Heart right ventricle (tissue), 16 donors: ENCODE results near the gene PAK6. TPM values are rescaled to one million over a fixed set of nuclear protein-coding genes. Genes with fewer than 3 reads are reported as not detected.

Source experiments
- ATAC-seq, 8 donors: fragments of 200-7000 bp; cut with Tn5 transposase; one replicate each; pipeline ENCODE4 v1.9.1; 2020; ENCODE audit warnings: mild to moderate bottlenecking in 8 of 8, moderate library complexity in 8 of 8, moderate number of reproducible peaks in 1 of 8
- DNase-seq, 2 donors: peaks; one replicate each; pipeline ENCODE4 v3.0.0-alpha.2; 2020
- H3K27ac ChIP-seq, 10 donors: fragments of 200-600 bp; sonication (generic) in 2 of 10; one replicate each; pipeline versions ENCODE4 v1.5.0 to v1.8.0; 2020 to 2022; ENCODE audit warnings: mild to moderate bottlenecking in 3 of 10
- H3K27me3 ChIP-seq, 7 donors: fragments of 200-600 bp; one replicate each; pipeline ENCODE4 v1.8.0; 2021 to 2022; ENCODE audit warnings: mild to moderate bottlenecking in 2 of 7
- H3K36me3 ChIP-seq, 9 donors: fragments of 200-600 bp; sonication (generic) in 1 of 9; one replicate each; pipeline versions ENCODE4 v1.5.0 to v1.8.0; 2020 to 2022; ENCODE audit warnings: mild to moderate bottlenecking in 2 of 9
- H3K4me1 ChIP-seq, 9 donors: fragments of 200-600 bp; sonication (generic) in 1 of 9; one replicate each; pipeline versions ENCODE4 v1.5.0 to v1.8.0; 2020 to 2022; ENCODE audit warnings: mild to moderate bottlenecking in 4 of 9
- H3K4me3 ChIP-seq, 10 donors: fragments of 200-600 bp; sonication (generic) in 2 of 10; one replicate each; pipeline versions ENCODE4 v1.5.0 to v1.8.0; 2020 to 2022; ENCODE audit warnings: mild to moderate bottlenecking in 7 of 10, moderate library complexity in 2 of 10
- H3K9me3 ChIP-seq, 11 donors: fragments of 200-600 bp in 10 of 11; sonication (generic) in 2 of 11; one replicate each; pipeline versions ENCODE4 v1.5.0 to v1.8.0; 2013 to 2022; ENCODE audit warnings: mild to moderate bottlenecking in 2 of 11, control low read depth in 1 of 11, moderate library complexity in 1 of 11
- WGBS, 2 donors: extraction: QIAGEN DNeasy Blood & Tissue Kit; methylation state at CpG; one replicate each; pipeline ENCODE4 v1.1.7; 2013; ENCODE audit warnings: inconsistent platforms in 1 of 2; 5-methylcytosine and 5-hydroxymethylcytosine counted together
- intact Hi-C, 10 donors: fragments of 100-400 bp; cut with DNase I; formaldehyde crosslinking; loops; one replicate each; pipeline versions ENCODE4 v1.11.1 to v1.14.2; 2022
- polyA plus RNA-seq, 2 donors: library from polyadenylated mRNA; stranded (reverse); fragments of 200-250 nt; gene quantifications; one replicate each; pipeline ENCODE4 v1.2.3, GENCODE V29; 2013
- total RNA-seq, 10 donors: library from RNA; stranded (reverse); fragmentation: NEBNext Ultra II Directional in 3 of 10; extraction: Animal tissue kit (Norgen Biotek cat#: 25700) in 3 of 10; gene quantifications; one replicate each; pipeline versions ENCODE4 v1.2.1 to v1.2.4, GENCODE V29; 2021 to 2023
- TF ChIP-seq, protein P1 (sequence below), 9 donors: fragments of 200-600 bp; sonication (generic) in 2 of 9; IDR thresholded peaks; one replicate each; pipeline versions ENCODE4 v1.5.0 to v1.8.0; 2021 to 2022; ENCODE audit warnings: antibody characterized with exemption in 9 of 9, mild to moderate bottlenecking in 5 of 9, moderate library complexity in 1 of 9
- donor health status: Arrhythmogenic right ventricular cardiomyopathy.
- donor health status: ischemic (EF 13 %, LVEDD 7.1; RV severe dilation, severe dysfunction).
- donor health status: healthy with polysubstance abuse.
- donor health status: DM: no; HTN: yes; CAD: no.
- donor health status: DM: no; HTN: no; CAD: no.
- donor health status: ischemic (EF 25% LVEDD 6.9; RV normal size, moderate dysfunction).
- donor health status: ischemic (EF 25% LVEDD 5.7; RV mildly dilated, moderate dysfunction).
- donor health status: healthy.
- donor health status: DM: yes; HTN: yes; CAD: no.
- donor health status: Ischemic cardiomyopathy.
- donor health status: ischemic (EF 35%, LVEDD 5.7; RV mildly dilated, moderate dysfunction).
- donor health status: nonischemic (EF 11% LVEDD 7.7; RV severe dilation, severe dysfunction).
- donor health status: DM: yes; HTN: yes; CAD: no.
- donor health status: PGD.
- donor health status: ischemic (EF 29% LVEDD 5.4; RV normal size, mild dysfunction).
- donor health status: nonischemic (EF 23%, LVEDD 6.1; RV moderate dilation, normal function).

The PAK6 gene
- total and polyA plus RNA-seq, 12 donors = 0.48 to 14.1 (median 7.4) TPM

GRCh38 chr15:40239404-40239692 lies 485 bp downstream of the PAK6 start:
- DNase-seq (no peak), ATAC-seq (no peak)
- peaks cover 0 to 27% (median 0%) of the 10 kb centered on the region in 9 donors for H3K4me1 ChIP-seq
- H3K4me3 ChIP-seq = peak overlapping the region in 9 of 10 donors; percentile 7 to 45 (median 35)
- TF ChIP-seq, protein P1, sequence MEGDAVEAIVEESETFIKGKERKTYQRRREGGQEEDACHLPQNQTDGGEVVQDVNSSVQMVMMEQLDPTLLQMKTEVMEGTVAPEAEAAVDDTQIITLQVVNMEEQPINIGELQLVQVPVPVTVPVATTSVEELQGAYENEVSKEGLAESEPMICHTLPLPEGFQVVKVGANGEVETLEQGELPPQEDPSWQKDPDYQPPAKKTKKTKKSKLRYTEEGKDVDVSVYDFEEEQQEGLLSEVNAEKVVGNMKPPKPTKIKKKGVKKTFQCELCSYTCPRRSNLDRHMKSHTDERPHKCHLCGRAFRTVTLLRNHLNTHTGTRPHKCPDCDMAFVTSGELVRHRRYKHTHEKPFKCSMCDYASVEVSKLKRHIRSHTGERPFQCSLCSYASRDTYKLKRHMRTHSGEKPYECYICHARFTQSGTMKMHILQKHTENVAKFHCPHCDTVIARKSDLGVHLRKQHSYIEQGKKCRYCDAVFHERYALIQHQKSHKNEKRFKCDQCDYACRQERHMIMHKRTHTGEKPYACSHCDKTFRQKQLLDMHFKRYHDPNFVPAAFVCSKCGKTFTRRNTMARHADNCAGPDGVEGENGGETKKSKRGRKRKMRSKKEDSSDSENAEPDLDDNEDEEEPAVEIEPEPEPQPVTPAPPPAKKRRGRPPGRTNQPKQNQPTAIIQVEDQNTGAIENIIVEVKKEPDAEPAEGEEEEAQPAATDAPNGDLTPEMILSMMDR (IDR thresholded peaks at IDR 0.05) = no peak
- H3K9me3 ChIP-seq = no peaks in the 10 kb centered on the region
- H3K27ac ChIP-seq = no peak overlapping the region
- peaks cover 0 to 24% (median 13%) of the 10 kb centered on the region in 7 donors for H3K27me3 ChIP-seq
- H3K36me3 ChIP-seq = no peaks in the 10 kb centered on the region
- 34 to 37% methylated on average over 5 of the region's 5 CpGs for WGBS, 2 donors
- intact Hi-C loops = no loop called here

DNA sequence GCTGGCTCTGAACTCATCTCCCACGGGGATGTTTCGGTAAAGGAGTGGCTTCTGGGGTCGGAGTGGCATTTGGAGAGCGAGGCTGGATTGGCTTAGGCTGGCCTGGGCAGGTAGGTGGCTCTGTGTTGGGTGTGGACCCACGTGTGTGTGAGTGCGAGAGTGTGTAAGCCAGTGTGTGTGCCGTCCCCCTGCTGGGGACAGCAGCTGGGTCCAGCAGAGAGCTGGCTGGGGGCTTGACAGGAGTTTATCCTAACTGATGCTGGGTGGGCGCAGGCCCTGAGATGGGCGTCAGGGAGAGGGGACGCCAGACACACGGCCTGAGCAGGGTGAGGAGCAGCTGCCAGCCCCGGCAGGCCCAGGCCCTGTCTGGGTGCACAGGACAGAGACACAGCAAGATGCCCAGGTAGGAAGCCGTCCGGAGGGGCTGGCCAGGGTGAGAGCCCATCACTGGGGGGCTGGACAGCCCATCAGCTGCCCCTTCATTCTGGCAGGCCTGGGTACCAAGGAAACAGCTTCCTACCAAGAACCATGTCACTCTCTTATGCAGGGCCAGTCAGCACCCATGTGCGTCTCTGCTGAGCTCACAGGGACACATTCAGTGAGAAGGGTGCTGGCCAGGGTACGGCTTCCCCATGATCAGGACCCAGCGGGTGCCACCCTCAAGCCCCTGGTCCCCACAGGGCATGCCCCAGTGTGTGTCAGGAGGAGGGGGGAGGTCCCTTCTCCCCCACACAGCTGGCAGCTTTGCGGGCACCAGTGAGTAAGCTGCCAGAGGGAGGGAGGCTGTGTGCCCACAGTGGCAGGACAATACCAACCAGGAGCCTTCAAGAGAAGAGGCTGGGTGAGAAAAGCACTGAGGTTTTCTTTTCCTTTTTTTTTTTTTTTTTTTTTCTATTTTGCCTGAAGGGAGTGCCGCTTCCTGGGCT lies 1.1 kb downstream of the PAK6 start:
- ATAC-seq (peak in 3 of 8 donors; percentile 16 to 33 (median 32)), DNase-seq (no peak)
- TF ChIP-seq, protein P1 (IDR thresholded peaks at IDR 0.05) = no peak
- no peaks in the 10 kb centered on the region for H3K9me3 ChIP-seq
- peaks cover 0 to 24% (median 13%) of the 10 kb centered on the region in 7 donors for H3K27me3 ChIP-seq
- no peak overlapping the region for H3K27ac ChIP-seq
- H3K36me3 ChIP-seq = no peaks in the 10 kb centered on the region
- WGBS, 2 donors = 84 to 90% methylated on average over 19 of the region's 19 CpGs
- H3K4me3 ChIP-seq = no peak overlapping the region
- intact Hi-C loops = no loop called here
- H3K4me1 ChIP-seq = peaks cover 0 to 21% (median 0%) of the 10 kb centered on the region in 9 donors

- H3K9me3 ChIP-seq = no peaks in the 10 kb centered on the region
- intact Hi-C loops = no loop called here
- TF ChIP-seq, protein P1 (IDR thresholded peaks at IDR 0.05) = no peak
- H3K4me1 ChIP-seq = peaks cover 0 to 14% (median 0%) of the 10 kb centered on the region in 9 donors
- ATAC-seq (no peak), DNase-seq (no peak)
- no peaks in the 10 kb centered on the region for H3K36me3 ChIP-seq
- 92 to 96% methylated on average over 10 of the region's 10 CpGs for WGBS, 2 donors
- H3K4me3 ChIP-seq = no peak overlapping the region
- no peak overlapping the region for H3K27ac ChIP-seq
- peaks cover 0 to 24% (median 13%) of the 10 kb centered on the region in 7 donors for H3K27me3 ChIP-seq
These were observed 1.9 kb downstream of the PAK6 start for GRCh38 chr15:40240619-40241221.

GRCh38 chr15:40241269-40242212 lies 2.7 kb downstream of the PAK6 start:
- TF ChIP-seq, protein P1 (IDR thresholded peaks at IDR 0.05) = no peak
- DNase-seq (no peak), ATAC-seq (no peak)
- WGBS, 2 donors = 83 to 89% methylated on average over 14 of the region's 14 CpGs
- Histone ChIP-seq H3K9me3 (no peaks in the 10 kb centered on the region), H3K27me3 (peaks cover 0 to 24% (median 13%) of the 10 kb centered on the region in 7 donors), H3K4me1 (peaks cover 0 to 12% (median 0%) of the 10 kb centered on the region in 9 donors), H3K36me3 (no peaks in the 10 kb centered on the region), H3K4me3 (no peak overlapping the region), H3K27ac (no peak overlapping the region)
- intact Hi-C loops = no loop called here
